T-helper 17 cell (primary cell): ENCODE measurements around the gene SRP9. TPM values are rescaled to one million over a fixed set of nuclear protein-coding genes. Genes with fewer than 3 reads are reported as not detected.
"Not testable (repeated sequence)": the region's sequence is repeated elsewhere in the genome, so short reads cannot be mapped to it uniquely, and the experiment has no call there.

Source experiments
- ATAC-seq: fragments of 150-1000 bp; cut with Tn5 transposase; 2 replicates; pipeline ENCODE4 v1.10.0; 2021; ENCODE audit warnings: mild to moderate bottlenecking, moderate library complexity
- DNase-seq, 3 donors: peaks; one replicate each; pipeline versions ENCODE4 v3.0.0 to v3.0.0-alpha.2; 2020 to 2021
- H3K9me3 ChIP-seq: one replicate; pipeline ENCODE4 v1.7.0; 2013; ENCODE audit warnings: low read length, mild to moderate bottlenecking; ENCODE audit not compliant: control insufficient read depth, poor library complexity, severe bottlenecking
- H3K27ac Mint-ChIP-seq: one replicate; pipeline ENCODE4 v1.8.0; 2022; ENCODE audit warnings: mild to moderate bottlenecking, moderate library complexity, mixed read lengths
- H3K27me3 Mint-ChIP-seq: one replicate; pipeline ENCODE4 v1.8.0; 2022; ENCODE audit warnings: mixed read lengths
- H3K36me3 Mint-ChIP-seq: one replicate; pipeline ENCODE4 v1.8.0; 2022; ENCODE audit warnings: low read depth, mixed read lengths
- H3K4me1 Mint-ChIP-seq: one replicate; pipeline ENCODE4 v1.8.0; 2022; ENCODE audit warnings: mild to moderate bottlenecking, mixed read lengths
- H3K4me3 Mint-ChIP-seq: one replicate; pipeline ENCODE4 v1.8.0; 2022; ENCODE audit warnings: mild to moderate bottlenecking, moderate library complexity, mixed read lengths
- total RNA-seq, 4 donors: library from RNA in 2 of 4; stranded (reverse) in 2 of 4; gene quantifications; one replicate each; pipeline ENCODE4 v1.2.3 and lab custom pipeline; 2022 to 2026

SRP9 gene
- total RNA-seq, 2 donors from 2014 or later: 85.5 to 87.6 TPM

DNA sequence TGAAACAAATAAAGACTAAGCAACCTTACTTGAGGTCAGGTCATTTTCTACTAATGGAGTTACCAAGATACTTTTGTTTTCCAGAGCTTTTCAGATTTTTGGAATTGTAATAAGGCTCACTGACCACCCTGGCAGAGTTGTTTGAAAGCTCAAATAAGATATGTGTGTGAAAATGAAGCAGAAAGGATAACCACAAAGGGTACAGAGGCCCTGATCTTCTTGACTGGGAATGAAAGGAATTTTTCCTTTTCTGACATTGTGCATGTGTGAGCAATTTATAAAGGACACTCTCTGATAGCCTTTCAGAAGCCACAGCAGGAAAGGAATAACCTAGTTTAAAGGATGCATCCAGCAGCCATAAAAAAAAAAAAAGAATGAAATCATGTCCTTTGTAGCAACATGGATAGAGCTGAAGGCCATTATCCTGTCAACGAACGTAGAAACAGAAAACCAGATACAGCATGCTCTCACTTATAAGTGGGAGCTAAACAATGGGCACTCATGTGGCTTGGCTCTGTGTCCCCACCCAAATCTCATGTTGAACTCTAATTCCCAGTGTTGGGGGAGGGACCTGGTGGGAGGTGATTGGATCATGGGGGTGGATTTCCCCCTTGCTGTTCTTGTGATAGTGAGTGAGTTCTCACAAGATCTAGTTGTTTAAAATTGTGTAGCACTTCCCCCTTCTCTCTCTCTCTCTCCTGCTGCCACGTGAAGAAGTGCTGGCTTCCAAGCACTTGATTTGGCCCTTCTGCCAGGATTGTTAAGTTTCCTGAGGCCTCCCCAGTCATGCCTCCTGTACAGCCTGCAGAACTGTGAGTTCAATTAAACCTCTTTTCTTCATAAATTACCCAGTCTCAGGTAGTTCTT lies 3.1 kb upstream of the SRP9 start:
- Mint-ChIP-seq H3K27me3 (peaks cover 2% of the 10 kb centered on the region), H3K4me1 (peaks cover 14% of the 10 kb centered on the region), H3K36me3 (peaks cover 3% of the 10 kb centered on the region), H3K27ac (no peak overlapping the region), H3K4me3 (no peak overlapping the region)
- no peaks in the 10 kb centered on the region for H3K9me3 ChIP-seq
- no peak for ATAC-seq
- no peak for DNase-seq

DNA sequence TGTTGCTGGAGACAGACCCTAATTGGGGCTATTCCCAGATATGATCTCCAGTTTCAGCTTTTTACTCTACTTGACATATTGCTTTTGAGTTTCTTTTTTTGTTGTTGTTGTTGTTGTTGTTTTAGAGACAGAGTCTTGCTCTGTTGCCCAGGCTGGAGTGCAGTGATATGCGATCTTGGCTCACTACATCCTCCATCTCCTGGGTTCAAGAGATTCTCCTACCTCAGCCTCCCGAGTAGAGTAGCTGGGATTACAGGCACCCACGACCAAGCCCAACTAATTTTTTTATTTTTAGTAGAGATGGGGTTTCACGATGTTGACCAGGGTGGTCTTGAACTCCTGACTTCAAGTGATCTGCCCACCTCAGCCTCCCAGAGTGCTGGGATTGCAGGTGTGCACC lies 1.3 kb upstream of the SRP9 start:
- Mint-ChIP-seq H3K4me1 (peaks cover 23% of the 10 kb centered on the region), H3K36me3 (peaks cover 3% of the 10 kb centered on the region), H3K4me3 (no peak overlapping the region), H3K27me3 (no peaks in the 10 kb centered on the region), H3K27ac (no peak overlapping the region)
- no peaks in the 10 kb centered on the region for H3K9me3 ChIP-seq
- no peak for DNase-seq
- no peak for ATAC-seq

- ATAC-seq (peak; percentile 11), DNase-seq (no peak)
- H3K36me3 Mint-ChIP-seq: peaks cover 3% of the 10 kb centered on the region
- no peak overlapping the region for H3K4me3 Mint-ChIP-seq
- no peaks in the 10 kb centered on the region for H3K9me3 ChIP-seq
- H3K27ac Mint-ChIP-seq: no peak overlapping the region
- H3K27me3 Mint-ChIP-seq: no peaks in the 10 kb centered on the region
- H3K4me1 Mint-ChIP-seq: peaks cover 23% of the 10 kb centered on the region
Measured at GRCh38 chr1:225777058-225777582, 506 bp upstream of the SRP9 start.

- Mint-ChIP-seq H3K4me1 (peaks cover 27% of the 10 kb centered on the region), H3K4me3 (no peak overlapping the region), H3K36me3 (peaks cover 3% of the 10 kb centered on the region), H3K27ac (no peak overlapping the region), H3K27me3 (no peaks in the 10 kb centered on the region)
- DNase-seq (no peak), ATAC-seq (no peak)
- H3K9me3 ChIP-seq: no peaks in the 10 kb centered on the region
Measured at GRCh38 chr1:225778337-225778669, 677 bp downstream of the SRP9 start.

DNA sequence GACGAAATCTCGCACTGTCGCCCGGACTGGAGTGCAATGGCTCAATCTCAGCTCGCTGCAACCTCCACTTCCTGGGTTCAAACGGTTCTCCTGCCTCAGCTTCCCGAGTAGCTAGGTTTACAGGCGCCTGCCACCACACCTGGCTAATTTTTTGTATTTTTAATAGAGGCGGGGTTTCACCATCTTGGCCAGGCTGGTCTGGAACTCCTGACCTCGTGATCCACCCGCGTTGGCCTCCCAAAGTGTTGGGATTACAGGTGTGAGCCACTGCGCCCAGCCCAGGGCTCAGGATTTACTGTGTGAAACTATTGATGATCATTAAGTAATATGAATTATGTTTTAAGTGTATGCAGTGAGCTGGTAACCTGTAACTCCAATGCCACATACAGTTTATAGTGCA lies 1.5 kb downstream of the SRP9 start:
- H3K4me3 Mint-ChIP-seq, DNase-seq, H3K9me3 ChIP-seq, ATAC-seq, H3K36me3 Mint-ChIP-seq, H3K27me3 Mint-ChIP-seq, H3K27ac Mint-ChIP-seq: not testable (repeated sequence)
- H3K4me1 Mint-ChIP-seq: peaks cover 29% of the 10 kb centered on the region

- H3K9me3 ChIP-seq: no peaks in the 10 kb centered on the region
- Mint-ChIP-seq H3K4me3 (no peak overlapping the region), H3K27me3 (no peaks in the 10 kb centered on the region), H3K27ac (no peak overlapping the region), H3K4me1 (peaks cover 27% of the 10 kb centered on the region), H3K36me3 (peaks cover 6% of the 10 kb centered on the region)
- no peak for ATAC-seq
- no peak for DNase-seq
Measured at GRCh38 chr1:225780134-225780533, 2.5 kb downstream of the SRP9 start.

DNA sequence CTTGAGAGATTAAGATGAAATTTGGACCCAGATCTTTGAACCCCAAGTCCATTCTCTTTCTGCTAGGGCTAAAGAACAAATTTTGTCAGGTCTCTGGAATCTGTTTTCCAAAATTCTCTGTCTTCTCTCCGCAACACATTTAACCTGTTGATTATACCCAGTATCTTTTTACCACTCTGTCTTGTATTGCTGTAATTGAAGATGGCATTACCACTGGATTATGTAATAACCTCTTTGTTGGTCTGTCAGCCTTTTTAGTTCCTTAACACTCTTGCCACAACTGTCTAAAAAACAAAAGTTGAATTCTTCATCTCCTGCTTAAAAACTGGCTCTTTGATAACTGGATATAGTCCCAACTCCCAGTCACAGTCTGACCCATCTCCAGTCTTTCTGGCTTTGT lies 3.0 kb downstream of the SRP9 start:
- ATAC-seq (no peak), DNase-seq (no peak)
- H3K9me3 ChIP-seq: no peaks in the 10 kb centered on the region
- Mint-ChIP-seq H3K36me3 (peaks cover 6% of the 10 kb centered on the region), H3K27me3 (no peaks in the 10 kb centered on the region), H3K4me1 (peaks cover 27% of the 10 kb centered on the region), H3K4me3 (peak overlapping the region; percentile 71), H3K27ac (no peak overlapping the region)

DNA sequence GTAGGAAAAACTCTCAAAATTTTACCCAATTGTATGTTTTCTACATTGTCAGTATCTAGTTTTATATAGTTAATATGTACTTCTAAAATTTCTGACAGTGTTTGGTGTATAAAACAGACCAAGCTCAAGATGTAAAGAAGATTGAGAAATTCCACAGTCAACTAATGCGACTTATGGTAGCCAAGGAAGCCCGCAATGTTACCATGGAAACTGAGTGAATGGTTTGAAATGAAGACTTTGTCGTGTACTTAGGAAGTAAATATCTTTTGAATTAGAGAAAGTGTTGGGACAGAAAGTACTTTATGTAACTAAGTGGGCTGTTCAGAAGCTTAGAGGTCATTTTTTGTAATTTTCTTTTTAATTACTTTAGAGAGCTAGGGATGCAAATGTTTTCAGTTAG lies 11.5 kb downstream of the SRP9 start:
- H3K9me3 ChIP-seq, DNase-seq, H3K27me3 Mint-ChIP-seq, ATAC-seq, H3K4me3 Mint-ChIP-seq, H3K36me3 Mint-ChIP-seq, H3K27ac Mint-ChIP-seq: not testable (repeated sequence)
- peaks cover 12% of the 10 kb centered on the region for H3K4me1 Mint-ChIP-seq

DNA sequence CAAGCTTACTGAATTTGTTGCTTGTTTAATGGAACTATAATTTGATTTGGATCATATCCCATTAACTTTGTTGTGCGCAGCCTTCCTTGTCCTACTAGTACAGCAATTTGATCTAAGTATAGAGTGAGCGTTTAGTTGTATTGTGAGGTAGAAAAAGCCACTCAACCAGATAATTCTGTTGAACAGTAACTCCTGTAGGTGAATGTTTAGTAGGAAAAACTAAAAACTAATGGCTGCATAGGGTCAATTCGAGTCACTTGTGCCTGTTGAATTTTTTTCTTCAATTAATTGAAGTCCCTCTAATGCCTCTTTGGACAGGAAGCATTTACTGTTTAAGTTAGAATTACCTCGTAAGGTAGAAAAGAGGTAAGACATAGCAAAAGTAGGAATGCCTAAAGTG lies 17.3 kb downstream of the SRP9 start:
- Mint-ChIP-seq H3K27me3 (no peaks in the 10 kb centered on the region), H3K4me3 (no peak overlapping the region), H3K27ac (no peak overlapping the region), H3K4me1 (peaks cover 9% of the 10 kb centered on the region), H3K36me3 (peaks cover 2% of the 10 kb centered on the region)
- H3K9me3 ChIP-seq: peaks cover 4% of the 10 kb centered on the region
- ATAC-seq (no peak), DNase-seq (no peak)

DNA sequence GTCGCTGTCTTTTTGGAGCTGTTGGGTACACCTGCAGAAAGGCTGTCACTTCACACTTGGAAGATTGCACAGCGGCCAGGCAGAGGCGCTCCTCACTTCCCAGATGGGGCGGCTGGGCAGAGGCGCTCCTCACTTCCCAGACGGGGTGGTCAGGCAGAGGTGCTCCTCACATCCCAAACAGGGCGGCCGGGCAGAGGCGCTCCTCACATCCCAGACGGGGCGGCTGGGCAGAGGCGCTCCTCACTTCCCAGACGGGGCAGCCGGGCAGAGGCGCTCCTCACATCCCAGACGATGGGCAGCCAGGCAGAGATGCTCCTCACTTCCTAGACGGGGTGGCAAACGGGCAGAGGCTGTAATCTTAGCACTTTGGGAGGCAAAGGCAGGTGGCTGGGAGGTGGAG lies 18.5 kb downstream of the SRP9 start:
- H3K27me3 Mint-ChIP-seq, H3K9me3 ChIP-seq, ATAC-seq, H3K27ac Mint-ChIP-seq, H3K4me3 Mint-ChIP-seq, H3K36me3 Mint-ChIP-seq, DNase-seq: not testable (repeated sequence)
- peaks cover 10% of the 10 kb centered on the region for H3K4me1 Mint-ChIP-seq

GRCh38 chr1:225801146-225801545 lies 23.5 kb downstream of the SRP9 start:
- not testable (repeated sequence) for DNase-seq, H3K27ac Mint-ChIP-seq, H3K36me3 Mint-ChIP-seq, ATAC-seq, H3K4me3 Mint-ChIP-seq, H3K27me3 Mint-ChIP-seq, H3K9me3 ChIP-seq
- H3K4me1 Mint-ChIP-seq: peaks cover 10% of the 10 kb centered on the region

DNA sequence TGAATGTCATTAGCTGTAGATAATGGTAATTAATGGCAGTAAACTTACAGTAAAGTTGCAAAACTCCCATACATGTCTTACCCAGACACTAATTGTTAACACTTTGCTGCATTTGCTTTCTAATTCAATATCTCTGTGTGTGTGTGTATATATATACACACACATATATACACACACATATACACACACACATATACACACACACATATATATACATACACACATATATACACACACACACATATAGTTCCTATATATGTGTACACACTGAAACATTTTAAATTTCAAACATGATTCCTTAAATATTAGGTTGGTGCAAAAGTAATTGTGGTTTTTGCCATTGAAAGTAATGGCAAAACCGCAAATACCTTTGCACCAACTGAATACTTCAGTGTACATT lies 28.6 kb downstream of the SRP9 start:
- Mint-ChIP-seq H3K27ac (no peak overlapping the region), H3K36me3 (no peaks in the 10 kb centered on the region), H3K4me1 (peaks cover 10% of the 10 kb centered on the region), H3K27me3 (peaks cover 4% of the 10 kb centered on the region), H3K4me3 (no peak overlapping the region)
- DNase-seq: no peak
- no peak for ATAC-seq
- H3K9me3 ChIP-seq: no peaks in the 10 kb centered on the region

DNA sequence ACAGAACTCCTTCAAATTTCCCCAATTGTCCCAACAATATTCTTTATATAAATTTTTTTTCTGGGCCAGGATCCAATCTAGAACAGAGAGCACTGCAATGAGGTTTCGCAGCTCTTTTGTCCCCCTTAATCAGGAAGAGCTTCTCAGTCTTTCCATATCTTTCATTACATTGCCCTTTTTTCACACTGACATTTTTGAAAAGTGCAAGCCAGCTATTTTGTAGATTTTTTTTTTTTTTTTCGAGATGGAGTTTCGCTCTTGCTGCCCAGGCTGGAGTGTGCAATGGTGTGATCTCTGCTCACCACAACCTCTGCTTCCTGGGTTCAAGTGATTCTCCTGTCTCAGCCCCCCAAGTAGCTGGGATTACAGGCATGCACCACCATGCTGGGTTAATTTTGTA lies 29.1 kb downstream of the SRP9 start:
- H3K27me3 Mint-ChIP-seq, H3K4me1 Mint-ChIP-seq, ATAC-seq, H3K4me3 Mint-ChIP-seq, DNase-seq, H3K27ac Mint-ChIP-seq, H3K9me3 ChIP-seq, H3K36me3 Mint-ChIP-seq: not testable (repeated sequence)

- DNase-seq (no peak), ATAC-seq (no peak)
- Mint-ChIP-seq H3K4me1 (peaks cover 12% of the 10 kb centered on the region), H3K27me3 (peaks cover 4% of the 10 kb centered on the region), H3K27ac (no peak overlapping the region), H3K36me3 (no peaks in the 10 kb centered on the region), H3K4me3 (no peak overlapping the region)
- no peaks in the 10 kb centered on the region for H3K9me3 ChIP-seq
Measured at GRCh38 chr1:225808136-225808535, 30.5 kb downstream of the SRP9 start.
